Fibroblast of lung (primary cell): ENCODE data around the gene IMMP2L. TPM values are rescaled to one million over a fixed set of nuclear protein-coding genes. Genes with fewer than 3 reads are reported as not detected.

ENCODE experiments used
- DNase-seq, 2 donors: peaks; one replicate each; pipeline versions ENCODE4 v3.0.0 to v3.0.0-alpha.2; 2010; ENCODE audit warnings: low read depth in 2 of 2
- H2AFZ ChIP-seq: 2 replicates; pipeline ENCODE4 v1.5.1; 2012; ENCODE audit warnings: low read length, control low read depth, inconsistent platforms
- H3K27ac ChIP-seq: 2 replicates; pipeline ENCODE4 v1.5.1; 2011; ENCODE audit warnings: low read length, control low read depth; ENCODE audit not compliant: insufficient read depth
- H3K27me3 ChIP-seq: 2 replicates; pipeline ENCODE4 v1.5.1; 2011; ENCODE audit warnings: mild to moderate bottlenecking, low read length; ENCODE audit not compliant: control insufficient read depth, insufficient read depth
- H3K36me3 ChIP-seq: 2 replicates; pipeline ENCODE4 v1.5.1; 2011; ENCODE audit warnings: low read length; ENCODE audit not compliant: control insufficient read depth, insufficient read depth
- H3K4me1 ChIP-seq: 2 replicates; pipeline ENCODE4 v1.5.1; 2011; ENCODE audit warnings: low read length; ENCODE audit not compliant: control insufficient read depth, insufficient read depth; ENCODE audit errors: extremely low read depth
- H3K4me2 ChIP-seq: 2 replicates; pipeline ENCODE4 v1.5.1; 2011; ENCODE audit warnings: low read length, control low read depth; ENCODE audit not compliant: insufficient read depth; ENCODE audit errors: extremely low read depth
- H3K4me3 ChIP-seq, 4 experiments: fragments of 200-600 bp in 1 of 4; sonication (generic) in 1 of 4; replicated peaks in 1 of 4; 2 replicates each; pipeline ENCODE4 v1.5.1; 2011 to 2016; ENCODE audit warnings: low read length in 4 of 4, low read depth in 3 of 4, mild to moderate bottlenecking in 3 of 4, control low read depth in 2 of 4, inconsistent platforms in 1 of 4, mixed read lengths in 1 of 4; ENCODE audit not compliant: insufficient read depth in 1 of 4; ENCODE audit errors: control extremely low read depth in 1 of 4
- H3K79me2 ChIP-seq: 2 replicates; pipeline ENCODE4 v1.5.1; 2012; ENCODE audit warnings: mild to moderate bottlenecking, low read length, inconsistent platforms; ENCODE audit not compliant: control insufficient read depth, insufficient read depth
- H3K9ac ChIP-seq: 2 replicates; pipeline ENCODE4 v1.5.1; 2011; ENCODE audit warnings: mild to moderate bottlenecking, low read length, control low read depth; ENCODE audit not compliant: insufficient read depth
- H3K9me3 ChIP-seq: 2 replicates; pipeline ENCODE4 v1.5.1; 2012; ENCODE audit warnings: low read depth, low read length; ENCODE audit not compliant: control insufficient read depth, insufficient read depth
- H4K20me1 ChIP-seq: 2 replicates; pipeline ENCODE4 v1.5.1; 2011; ENCODE audit warnings: low read length; ENCODE audit not compliant: control insufficient read depth, insufficient read depth; ENCODE audit errors: extremely low read depth
- EZH2 ChIP-seq: IDR thresholded peaks from 2 replicates; pipeline ENCODE4 v1.5.1; 2012; ENCODE audit warnings: low read length, control low read depth, mild to moderate bottlenecking; ENCODE audit errors: missing control alignments
- polyA plus RNA-seq, 2 donors: library from polyadenylated mRNA; depleted of rRNA in 1 of 2; stranded (reverse) in 1 of 2; unstranded in 1 of 2; fragments of >200 nt; gene quantifications; 2 replicates each; pipeline ENCODE4 v1.2.1, GENCODE V29; 2011 to 2012; ENCODE audit warnings: missing spikeins in 1 of 2
- total RNA-seq: library from RNA; depleted of rRNA; stranded (reverse); fragments of >200 nt; gene quantifications from 2 replicates; pipeline ENCODE4 v1.2.1, GENCODE V29; 2014
- TF ChIP-seq, protein P1 (sequence below), 2 donors: IDR thresholded peaks in 1 of 2; conservative IDR thresholded peaks in 1 of 2; 1 replicate in 1 of 2; 2 replicates in 1 of 2; pipeline ENCODE4 v1.5.1; 2011 to 2012; ENCODE audit warnings: low read length in 2 of 2, control low read depth in 1 of 2, inconsistent platforms in 1 of 2, low read depth in 1 of 2, mild to moderate bottlenecking in 1 of 2

Gene IMMP2L
- total and polyA plus RNA-seq, 2 donors (not counting 1 experiment from before 2014, with no cell fraction given) = 6.9 to 14.4 TPM

GRCh38 chr7:111294494-111294893 lies 267.8 kb downstream of the IMMP2L start:
- Histone ChIP-seq H3K9me3 (no peaks in the 10 kb centered on the region), H3K27me3 (no peaks in the 10 kb centered on the region), H3K4me1 (no peaks in the 10 kb centered on the region), H3K36me3 (no peaks in the 10 kb centered on the region), H4K20me1 (no peaks in the 10 kb centered on the region), H2AFZ (no peak overlapping the region), H3K9ac (no peak overlapping the region), H3K27ac (no peak overlapping the region), H3K4me2 (no peak overlapping the region), H3K79me2 (no peaks in the 10 kb centered on the region), H3K4me3 (no peak overlapping the region)
- peak in 1 of 2 donors; percentile 9 for DNase-seq
- TF ChIP-seq, protein P1, sequence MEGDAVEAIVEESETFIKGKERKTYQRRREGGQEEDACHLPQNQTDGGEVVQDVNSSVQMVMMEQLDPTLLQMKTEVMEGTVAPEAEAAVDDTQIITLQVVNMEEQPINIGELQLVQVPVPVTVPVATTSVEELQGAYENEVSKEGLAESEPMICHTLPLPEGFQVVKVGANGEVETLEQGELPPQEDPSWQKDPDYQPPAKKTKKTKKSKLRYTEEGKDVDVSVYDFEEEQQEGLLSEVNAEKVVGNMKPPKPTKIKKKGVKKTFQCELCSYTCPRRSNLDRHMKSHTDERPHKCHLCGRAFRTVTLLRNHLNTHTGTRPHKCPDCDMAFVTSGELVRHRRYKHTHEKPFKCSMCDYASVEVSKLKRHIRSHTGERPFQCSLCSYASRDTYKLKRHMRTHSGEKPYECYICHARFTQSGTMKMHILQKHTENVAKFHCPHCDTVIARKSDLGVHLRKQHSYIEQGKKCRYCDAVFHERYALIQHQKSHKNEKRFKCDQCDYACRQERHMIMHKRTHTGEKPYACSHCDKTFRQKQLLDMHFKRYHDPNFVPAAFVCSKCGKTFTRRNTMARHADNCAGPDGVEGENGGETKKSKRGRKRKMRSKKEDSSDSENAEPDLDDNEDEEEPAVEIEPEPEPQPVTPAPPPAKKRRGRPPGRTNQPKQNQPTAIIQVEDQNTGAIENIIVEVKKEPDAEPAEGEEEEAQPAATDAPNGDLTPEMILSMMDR (conservative IDR thresholded peaks at IDR 0.05 in 1 of 2, IDR thresholded peaks at IDR 0.05 in 1 of 2; ENCODE audit: low read depth in 1 of 2, low read length in 2 of 2) = no peak
- TF ChIP-seq EZH2 = no peak

- H3K27me3 ChIP-seq = no peaks in the 10 kb centered on the region
- no peak overlapping the region for H3K27ac ChIP-seq
- no peaks in the 10 kb centered on the region for H3K79me2 ChIP-seq
- H3K4me2 ChIP-seq = no peak overlapping the region
- H4K20me1 ChIP-seq = no peaks in the 10 kb centered on the region
- peak in 1 of 2 donors; percentile 54 for DNase-seq
- no peaks in the 10 kb centered on the region for H3K36me3 ChIP-seq
- no peak for TF ChIP-seq EZH2
- TF ChIP-seq, protein P1 (conservative IDR thresholded peaks at IDR 0.05 in 1 of 2, IDR thresholded peaks at IDR 0.05 in 1 of 2; ENCODE audit: low read depth in 1 of 2, low read length in 2 of 2) = no peak
- H3K9me3 ChIP-seq = no peaks in the 10 kb centered on the region
- no peak overlapping the region for H3K9ac ChIP-seq
- no peaks in the 10 kb centered on the region for H3K4me1 ChIP-seq
- H3K4me3 ChIP-seq = no peak overlapping the region
- H2AFZ ChIP-seq = no peak overlapping the region
Observed at GRCh38 chr7:111292026-111292470, 270.2 kb downstream of the IMMP2L start.

GRCh38 chr7:111290982-111291381 lies 271.3 kb downstream of the IMMP2L start:
- Histone ChIP-seq H3K9me3 (no peaks in the 10 kb centered on the region), H3K27ac (no peak overlapping the region), H4K20me1 (no peaks in the 10 kb centered on the region), H3K36me3 (no peaks in the 10 kb centered on the region), H3K79me2 (no peaks in the 10 kb centered on the region), H3K9ac (no peak overlapping the region), H2AFZ (no peak overlapping the region), H3K4me2 (no peak overlapping the region), H3K4me1 (no peaks in the 10 kb centered on the region), H3K4me3 (no peak overlapping the region), H3K27me3 (no peaks in the 10 kb centered on the region)
- no peak for DNase-seq
- TF ChIP-seq EZH2 = no peak
- TF ChIP-seq, protein P1 (conservative IDR thresholded peaks at IDR 0.05 in 1 of 2, IDR thresholded peaks at IDR 0.05 in 1 of 2; ENCODE audit: low read depth in 1 of 2, low read length in 2 of 2) = no peak
